Liver (tissue), 3 donors: ENCODE data around the gene ARID3B.

Source experiments
- EGR1 ChIP-seq, 2 donors: IDR thresholded peaks; 2 replicates each; pipeline ENCODE4 v1.6.1; 2016 to 2018; ENCODE audit warnings: antibody characterized with exemption in 2 of 2, low read depth in 2 of 2
- FOXA1 ChIP-seq: IDR thresholded peaks from 2 replicates; pipeline ENCODE4 v1.6.1; 2016; ENCODE audit warnings: antibody characterized with exemption
- GABPA ChIP-seq, 2 donors: IDR thresholded peaks in 1 of 2; conservative IDR thresholded peaks in 1 of 2; 2 replicates each; pipeline ENCODE4 v1.6.1; 2016; ENCODE audit warnings: antibody characterized with exemption in 2 of 2, mild to moderate bottlenecking in 1 of 2, moderate library complexity in 1 of 2
- JUND ChIP-seq, 2 donors: IDR thresholded peaks; 2 replicates each; pipeline ENCODE4 v1.6.1; 2016; ENCODE audit warnings: antibody characterized with exemption in 2 of 2
- NR2F2 ChIP-seq: IDR thresholded peaks from 2 replicates; pipeline ENCODE4 v1.6.1; 2016; ENCODE audit warnings: antibody characterized with exemption
- RAD21 ChIP-seq, 2 donors: IDR thresholded peaks; 2 replicates each; pipeline ENCODE4 v1.6.1; 2016; ENCODE audit warnings: antibody characterized with exemption in 2 of 2, mild to moderate bottlenecking in 2 of 2
- RXRA ChIP-seq, 2 donors: IDR thresholded peaks; 2 replicates each; pipeline ENCODE4 v1.6.1; 2017 to 2018; ENCODE audit warnings: antibody characterized with exemption in 2 of 2, mild to moderate bottlenecking in 1 of 2
- SP1 ChIP-seq: IDR thresholded peaks from 2 replicates; pipeline ENCODE4 v1.6.1; 2018; ENCODE audit warnings: antibody characterized with exemption, mild to moderate bottlenecking
- TAF1 ChIP-seq: conservative IDR thresholded peaks from 2 replicates; pipeline ENCODE4 v1.6.1; 2016; ENCODE audit warnings: antibody characterized with exemption, mild to moderate bottlenecking
- YY1 ChIP-seq: IDR thresholded peaks from 2 replicates; pipeline ENCODE4 v1.6.1; 2016; ENCODE audit warnings: antibody characterized with exemption, mild to moderate bottlenecking
- TF ChIP-seq, protein P1 (sequence below): fragments of 150-350 bp; IDR thresholded peaks from 2 replicates; pipeline ENCODE4 v1.5.1; 2017; ENCODE audit warnings: improper control_type of control experiment, low read depth, low read length; ENCODE audit not compliant: missing input control
- TF ChIP-seq, protein P2 (sequence below): IDR thresholded peaks from 2 replicates; pipeline ENCODE4 v1.6.1; 2016; ENCODE audit warnings: antibody characterized with exemption
- TF ChIP-seq, protein P3 (sequence below): IDR thresholded peaks from 2 replicates; pipeline ENCODE4 v1.6.1; 2016; ENCODE audit warnings: antibody characterized with exemption, mild to moderate bottlenecking
- TF ChIP-seq, protein P4 (sequence below): IDR thresholded peaks from 2 replicates; pipeline ENCODE4 v1.6.1; 2016; ENCODE audit warnings: antibody characterized with exemption
- donor health status: healthy.
- donor health status: healthy.

DNA sequence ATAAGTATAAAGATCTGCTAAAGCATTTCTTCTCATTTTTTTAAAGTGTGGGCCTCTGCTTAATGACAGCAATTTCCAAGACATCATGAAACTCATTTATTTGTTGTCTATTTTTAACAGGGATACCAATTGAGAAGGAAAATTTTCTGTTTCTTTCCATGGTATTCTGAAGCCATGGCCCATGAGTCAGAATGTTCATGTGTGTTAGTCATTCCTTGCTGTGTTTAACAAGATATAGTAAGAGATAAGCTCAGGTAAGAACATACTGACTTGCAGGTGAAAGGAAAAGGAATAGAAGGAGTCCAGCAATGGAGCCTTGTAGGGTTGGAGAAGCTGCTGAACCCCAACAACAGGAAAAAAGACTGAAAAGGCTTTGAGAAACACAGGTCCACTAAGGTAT is 17.0 kb upstream of the ARID3B start:
- TF ChIP-seq, protein P1, sequence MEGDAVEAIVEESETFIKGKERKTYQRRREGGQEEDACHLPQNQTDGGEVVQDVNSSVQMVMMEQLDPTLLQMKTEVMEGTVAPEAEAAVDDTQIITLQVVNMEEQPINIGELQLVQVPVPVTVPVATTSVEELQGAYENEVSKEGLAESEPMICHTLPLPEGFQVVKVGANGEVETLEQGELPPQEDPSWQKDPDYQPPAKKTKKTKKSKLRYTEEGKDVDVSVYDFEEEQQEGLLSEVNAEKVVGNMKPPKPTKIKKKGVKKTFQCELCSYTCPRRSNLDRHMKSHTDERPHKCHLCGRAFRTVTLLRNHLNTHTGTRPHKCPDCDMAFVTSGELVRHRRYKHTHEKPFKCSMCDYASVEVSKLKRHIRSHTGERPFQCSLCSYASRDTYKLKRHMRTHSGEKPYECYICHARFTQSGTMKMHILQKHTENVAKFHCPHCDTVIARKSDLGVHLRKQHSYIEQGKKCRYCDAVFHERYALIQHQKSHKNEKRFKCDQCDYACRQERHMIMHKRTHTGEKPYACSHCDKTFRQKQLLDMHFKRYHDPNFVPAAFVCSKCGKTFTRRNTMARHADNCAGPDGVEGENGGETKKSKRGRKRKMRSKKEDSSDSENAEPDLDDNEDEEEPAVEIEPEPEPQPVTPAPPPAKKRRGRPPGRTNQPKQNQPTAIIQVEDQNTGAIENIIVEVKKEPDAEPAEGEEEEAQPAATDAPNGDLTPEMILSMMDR, result no peak
- TF ChIP-seq YY1, result no peak
- TF ChIP-seq, protein P2, sequence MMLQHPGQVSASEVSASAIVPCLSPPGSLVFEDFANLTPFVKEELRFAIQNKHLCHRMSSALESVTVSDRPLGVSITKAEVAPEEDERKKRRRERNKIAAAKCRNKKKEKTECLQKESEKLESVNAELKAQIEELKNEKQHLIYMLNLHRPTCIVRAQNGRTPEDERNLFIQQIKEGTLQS, result no peak
- no peak for TF ChIP-seq TAF1
- TF ChIP-seq FOXA1, result no peak
- no peak for TF ChIP-seq RXRA (IDR thresholded peaks at IDR 0.05)
- no peak for TF ChIP-seq EGR1 (IDR thresholded peaks at IDR 0.05; ENCODE audit: low read depth in 2 of 2)
- TF ChIP-seq, protein P3, sequence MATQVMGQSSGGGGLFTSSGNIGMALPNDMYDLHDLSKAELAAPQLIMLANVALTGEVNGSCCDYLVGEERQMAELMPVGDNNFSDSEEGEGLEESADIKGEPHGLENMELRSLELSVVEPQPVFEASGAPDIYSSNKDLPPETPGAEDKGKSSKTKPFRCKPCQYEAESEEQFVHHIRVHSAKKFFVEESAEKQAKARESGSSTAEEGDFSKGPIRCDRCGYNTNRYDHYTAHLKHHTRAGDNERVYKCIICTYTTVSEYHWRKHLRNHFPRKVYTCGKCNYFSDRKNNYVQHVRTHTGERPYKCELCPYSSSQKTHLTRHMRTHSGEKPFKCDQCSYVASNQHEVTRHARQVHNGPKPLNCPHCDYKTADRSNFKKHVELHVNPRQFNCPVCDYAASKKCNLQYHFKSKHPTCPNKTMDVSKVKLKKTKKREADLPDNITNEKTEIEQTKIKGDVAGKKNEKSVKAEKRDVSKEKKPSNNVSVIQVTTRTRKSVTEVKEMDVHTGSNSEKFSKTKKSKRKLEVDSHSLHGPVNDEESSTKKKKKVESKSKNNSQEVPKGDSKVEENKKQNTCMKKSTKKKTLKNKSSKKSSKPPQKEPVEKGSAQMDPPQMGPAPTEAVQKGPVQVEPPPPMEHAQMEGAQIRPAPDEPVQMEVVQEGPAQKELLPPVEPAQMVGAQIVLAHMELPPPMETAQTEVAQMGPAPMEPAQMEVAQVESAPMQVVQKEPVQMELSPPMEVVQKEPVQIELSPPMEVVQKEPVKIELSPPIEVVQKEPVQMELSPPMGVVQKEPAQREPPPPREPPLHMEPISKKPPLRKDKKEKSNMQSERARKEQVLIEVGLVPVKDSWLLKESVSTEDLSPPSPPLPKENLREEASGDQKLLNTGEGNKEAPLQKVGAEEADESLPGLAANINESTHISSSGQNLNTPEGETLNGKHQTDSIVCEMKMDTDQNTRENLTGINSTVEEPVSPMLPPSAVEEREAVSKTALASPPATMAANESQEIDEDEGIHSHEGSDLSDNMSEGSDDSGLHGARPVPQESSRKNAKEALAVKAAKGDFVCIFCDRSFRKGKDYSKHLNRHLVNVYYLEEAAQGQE, result no peak
- no peak for TF ChIP-seq JUND (IDR thresholded peaks at IDR 0.05)
- TF ChIP-seq RAD21 (IDR thresholded peaks at IDR 0.05), result no peak
- TF ChIP-seq SP1, result no peak
- no peak for TF ChIP-seq GABPA (IDR thresholded peaks at IDR 0.05 in 1 of 2, conservative IDR thresholded peaks at IDR 0.05 in 1 of 2)
- TF ChIP-seq, protein P4, sequence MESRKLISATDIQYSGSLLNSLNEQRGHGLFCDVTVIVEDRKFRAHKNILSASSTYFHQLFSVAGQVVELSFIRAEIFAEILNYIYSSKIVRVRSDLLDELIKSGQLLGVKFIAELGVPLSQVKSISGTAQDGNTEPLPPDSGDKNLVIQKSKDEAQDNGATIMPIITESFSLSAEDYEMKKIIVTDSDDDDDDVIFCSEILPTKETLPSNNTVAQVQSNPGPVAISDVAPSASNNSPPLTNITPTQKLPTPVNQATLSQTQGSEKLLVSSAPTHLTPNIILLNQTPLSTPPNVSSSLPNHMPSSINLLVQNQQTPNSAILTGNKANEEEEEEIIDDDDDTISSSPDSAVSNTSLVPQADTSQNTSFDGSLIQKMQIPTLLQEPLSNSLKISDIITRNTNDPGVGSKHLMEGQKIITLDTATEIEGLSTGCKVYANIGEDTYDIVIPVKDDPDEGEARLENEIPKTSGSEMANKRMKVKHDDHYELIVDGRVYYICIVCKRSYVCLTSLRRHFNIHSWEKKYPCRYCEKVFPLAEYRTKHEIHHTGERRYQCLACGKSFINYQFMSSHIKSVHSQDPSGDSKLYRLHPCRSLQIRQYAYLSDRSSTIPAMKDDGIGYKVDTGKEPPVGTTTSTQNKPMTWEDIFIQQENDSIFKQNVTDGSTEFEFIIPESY, result no peak
- no peak for TF ChIP-seq NR2F2
